Sigmoid colon (tissue), 7 donors: ENCODE results near the gene AAMP. TPM values are rescaled to one million over a fixed set of nuclear protein-coding genes. Genes with fewer than 3 reads are reported as not detected.

Experiments used
- DNase-seq: peaks from one replicate; pipeline ENCODE4 v3.0.0-alpha.2; 2019
- H3K27ac ChIP-seq, 4 donors: fragments of 200-600 bp; sonication (generic); one replicate each; pipeline ENCODE4 v1.5.1; 2016 to 2019; ENCODE audit warnings: mild to moderate bottlenecking in 1 of 4
- H3K27me3 ChIP-seq, 3 donors: fragments of 200-600 bp; sonication (generic); one replicate each; pipeline ENCODE4 v1.5.1; 2019; ENCODE audit warnings: mild to moderate bottlenecking in 1 of 3
- H3K36me3 ChIP-seq, 4 donors: fragments of 200-600 bp; sonication (generic); one replicate each; pipeline ENCODE4 v1.5.1; 2016 to 2019
- H3K4me1 ChIP-seq, 4 donors: fragments of 200-600 bp; sonication (generic); one replicate each; pipeline ENCODE4 v1.5.1; 2017 to 2019
- H3K4me3 ChIP-seq, 4 donors: fragments of 200-600 bp; sonication (generic); one replicate each; pipeline ENCODE4 v1.5.1; 2017 to 2019; ENCODE audit warnings: mild to moderate bottlenecking in 2 of 4, moderate library complexity in 1 of 4
- H3K9me3 ChIP-seq, 4 donors: fragments of 200-600 bp in 3 of 4; sonication (generic) in 3 of 4; one replicate each; pipeline versions ENCODE4 v1.5.1 to v1.6.1; 2013 to 2019
- CTCF ChIP-seq, 4 experiments: fragments of 450-650 bp in 3 of 4; fragments of 200-600 bp in 1 of 4; IDR thresholded peaks; one replicate each; pipeline ENCODE4 v1.5.1; 2016 to 2019; ENCODE audit warnings: antibody characterized with exemption in 4 of 4, mild to moderate bottlenecking in 3 of 4, moderate library complexity in 2 of 4
- EP300 ChIP-seq, 4 donors: sonication (generic); formaldehyde crosslinking; IDR thresholded peaks; one replicate each; pipeline ENCODE4 v1.6.1; 2017; ENCODE audit warnings: antibody characterized with exemption in 4 of 4
- POLR2A ChIP-seq, 2 donors: fragments of 450-650 bp; IDR thresholded peaks; one replicate each; pipeline ENCODE4 v1.6.1; 2016; ENCODE audit warnings: antibody characterized with exemption in 2 of 2, mild to moderate bottlenecking in 2 of 2, moderate library complexity in 2 of 2
- POLR2AphosphoS5 ChIP-seq, 4 donors: sonication (generic); formaldehyde crosslinking; IDR thresholded peaks; one replicate each; pipeline ENCODE4 v1.6.1; 2017; ENCODE audit warnings: antibody characterized with exemption in 4 of 4
- WGBS, 2 donors: extraction: QIAGEN DNeasy Blood & Tissue Kit; methylation state at CpG; one replicate each; pipeline ENCODE4 v1.1.7; 2013; 5-methylcytosine and 5-hydroxymethylcytosine counted together
- intact Hi-C: fragments of 100-400 bp; cut with DNase I; formaldehyde crosslinking; loops from one replicate; pipeline ENCODE4 v1.15.1; 2023
- polyA plus RNA-seq, 3 donors: library from polyadenylated mRNA; stranded (reverse); fragments of 200-250 nt; gene quantifications; one replicate each; pipeline ENCODE4 v1.2.3, GENCODE V29; 2013
- total RNA-seq, 4 donors: library from RNA; depleted of rRNA; stranded (reverse); fragments of >200 nt; gene quantifications; one replicate each; pipeline ENCODE4 v1.1.0, GENCODE V29; 2016
- donor health status: healthy with polysubstance abuse.
- donor health status: Bipolar disorder and iron deficiency.
- donor health status: healthy.

Gene AAMP
- 100 to 1,000 TPM in 1 of 4 donors, 10 to 100 TPM in 3; 85.7 to 103 (median 90.0) TPM for total RNA-seq
- 100 to 1,000 TPM; 108 to 141 (median 138) TPM for polyA plus RNA-seq

GRCh38 chr2:218269900-218270720 lies at the start of gene AAMP, which contains the start of gene PNKD:
Gene AAMP, minus strand, starts transcription at chr2:218270137. Its CDS starts 51 bp downstream, at chr2:218270086.
Gene PNKD, plus strand, starts transcription at chr2:218270519. Its CDS starts 17 bp downstream, at chr2:218270536.
- H3K4me3 ChIP-seq = peak within 1 kb of the TSS; percentile 76 to 94 (median 88)
- WGBS, 2 donors = 1% methylated on average over 64 of the region's 64 CpGs
- H3K4me1 ChIP-seq = peaks cover 0 to 51% (median 38%) of the 10 kb centered on the region in 4 donors
- peak; percentile 100 for DNase-seq
- H3K36me3 ChIP-seq = peaks cover 33 to 44% (median 36%) of the 10 kb centered on the region in 4 donors
- TF ChIP-seq CTCF (IDR thresholded peaks at IDR 0.05) = no peak
- peak; percentile 84 to 89 (median 88) for TF ChIP-seq POLR2AphosphoS5 (IDR thresholded peaks at IDR 0.05)
- peak in 1 of 4 donors; percentile 10 for TF ChIP-seq EP300 (IDR thresholded peaks at IDR 0.05)
- peak; percentile 73 to 76 for TF ChIP-seq POLR2A (IDR thresholded peaks at IDR 0.05)
- H3K27ac ChIP-seq = peak within 1 kb of the TSS; percentile 79 to 87 (median 84)
- no peaks in the 10 kb centered on the region for H3K27me3 ChIP-seq
- intact Hi-C loops = loop anchor here (5.0 kb wide), 1 partner anchor 83 kb away; no protein-coding TSS in a partner anchor
- H3K9me3 ChIP-seq = no peaks in the 10 kb centered on the region

- WGBS, 2 donors = 92 to 97% methylated on average over 7 of the region's 7 CpGs
- no peaks in the 10 kb centered on the region for H3K9me3 ChIP-seq
These were observed 48.3 kb upstream of the AAMP start for GRCh38 chr2:218318241-218318640.

GRCh38 chr2:218317835-218318234 lies 47.9 kb upstream of the AAMP start:
- intact Hi-C loops = no loop called here
- H3K9me3 ChIP-seq = no peaks in the 10 kb centered on the region
- no peaks in the 10 kb centered on the region for H3K27me3 ChIP-seq
- H3K4me1 ChIP-seq = peaks cover 0 to 9% (median 7%) of the 10 kb centered on the region in 4 donors
- H3K4me3 ChIP-seq = no peak overlapping the region
- TF ChIP-seq EP300 (IDR thresholded peaks at IDR 0.05) = no peak
- no peak for TF ChIP-seq CTCF (IDR thresholded peaks at IDR 0.05)
- TF ChIP-seq POLR2AphosphoS5 (IDR thresholded peaks at IDR 0.05) = no peak
- no peak for TF ChIP-seq POLR2A (IDR thresholded peaks at IDR 0.05)
- no peaks in the 10 kb centered on the region for H3K36me3 ChIP-seq
- H3K27ac ChIP-seq = no peak overlapping the region
- WGBS, 2 donors = 91 to 93% methylated on average over 4 of the region's 4 CpGs
- no peak for DNase-seq

More at GRCh38 chr2:218318241-218318640, 48.3 kb upstream of the AAMP start:
- no peaks in the 10 kb centered on the region for H3K27me3 ChIP-seq
- H3K36me3 ChIP-seq = no peaks in the 10 kb centered on the region
- TF ChIP-seq POLR2A (IDR thresholded peaks at IDR 0.05) (no peak), EP300 (IDR thresholded peaks at IDR 0.05) (no peak), CTCF (IDR thresholded peaks at IDR 0.05) (no peak), POLR2AphosphoS5 (IDR thresholded peaks at IDR 0.05) (no peak)
- H3K4me1 ChIP-seq = peaks cover 0 to 13% (median 7%) of the 10 kb centered on the region in 4 donors
- no peak overlapping the region for H3K4me3 ChIP-seq
- DNase-seq = no peak
- intact Hi-C loops = no loop called here
- H3K27ac ChIP-seq = no peak overlapping the region

GRCh38 chr2:218317303-218317630 lies 47.3 kb upstream of the AAMP start:
- TF ChIP-seq EP300 (IDR thresholded peaks at IDR 0.05) = no peak
- no peak for TF ChIP-seq CTCF (IDR thresholded peaks at IDR 0.05)
- no peak for TF ChIP-seq POLR2AphosphoS5 (IDR thresholded peaks at IDR 0.05)
- no peak for TF ChIP-seq POLR2A (IDR thresholded peaks at IDR 0.05)
- H3K4me1 ChIP-seq = peaks cover 0 to 4% (median 2%) of the 10 kb centered on the region in 4 donors
- no peak for DNase-seq
- intact Hi-C loops = no loop called here
- no peaks in the 10 kb centered on the region for H3K9me3 ChIP-seq
- H3K36me3 ChIP-seq = no peaks in the 10 kb centered on the region
- H3K27me3 ChIP-seq = no peaks in the 10 kb centered on the region
- H3K27ac ChIP-seq = no peak overlapping the region
- no peak overlapping the region for H3K4me3 ChIP-seq
- WGBS, 2 donors = 72 to 90% methylated on average over 1 of the region's 1 CpG
